Colonic mucosa (tissue), 4 donors: Measurements from ENCODE around the gene TRMT2A. TPM values are rescaled to one million over a fixed set of nuclear protein-coding genes. Genes with fewer than 3 reads are reported as not detected.

ENCODE experiments used
- DNase-seq: peaks from one replicate; pipeline ENCODE4 v3.0.0-alpha.2; 2020
- H3K27ac ChIP-seq: fragments of 200-600 bp; one replicate; pipeline ENCODE4 v1.8.0; 2021
- H3K27me3 ChIP-seq: fragments of 200-600 bp; one replicate; pipeline ENCODE4 v1.8.0; 2021
- H3K36me3 ChIP-seq: fragments of 200-600 bp; one replicate; pipeline ENCODE4 v1.8.0; 2021
- H3K4me1 ChIP-seq: fragments of 200-600 bp; one replicate; pipeline ENCODE4 v1.8.0; 2021; ENCODE audit warnings: mild to moderate bottlenecking
- H3K4me3 ChIP-seq: fragments of 200-600 bp; one replicate; pipeline ENCODE4 v1.8.0; 2021
- H3K9ac ChIP-seq, 2 donors: one replicate each; pipeline ENCODE4 v1.7.0; 2013; ENCODE audit warnings: control low read depth in 2 of 2, low read depth in 2 of 2, low read length in 2 of 2
- H3K9me3 ChIP-seq: fragments of 200-600 bp; one replicate; pipeline ENCODE4 v1.8.0; 2021
- intact Hi-C: fragments of 100-400 bp; cut with DNase I; formaldehyde crosslinking; loops from one replicate; pipeline ENCODE4 v1.14.1; 2022
- total RNA-seq, 2 donors: library from RNA; stranded (reverse); fragmentation: NEBNext Ultra II Directional in 1 of 2; extraction: Animal tissue kit (Norgen Biotek cat#: 25700) in 1 of 2; gene quantifications; one replicate each; pipeline ENCODE4 v1.2.1, GENCODE V29; 2021
- TF ChIP-seq, protein P1 (sequence below): fragments of 200-600 bp; IDR thresholded peaks from one replicate; pipeline ENCODE4 v1.8.0; 2022; ENCODE audit warnings: antibody characterized with exemption, mild to moderate bottlenecking
- donor health status: healthy.
- donor health status: DM: no; HTN: no; CAD: no.
- donor health status: DM: no; HTN: no; CAD: no.

The TRMT2A gene
- total RNA-seq, 2 donors from 2014 or later: 31.9 to 63.6 TPM

DNA sequence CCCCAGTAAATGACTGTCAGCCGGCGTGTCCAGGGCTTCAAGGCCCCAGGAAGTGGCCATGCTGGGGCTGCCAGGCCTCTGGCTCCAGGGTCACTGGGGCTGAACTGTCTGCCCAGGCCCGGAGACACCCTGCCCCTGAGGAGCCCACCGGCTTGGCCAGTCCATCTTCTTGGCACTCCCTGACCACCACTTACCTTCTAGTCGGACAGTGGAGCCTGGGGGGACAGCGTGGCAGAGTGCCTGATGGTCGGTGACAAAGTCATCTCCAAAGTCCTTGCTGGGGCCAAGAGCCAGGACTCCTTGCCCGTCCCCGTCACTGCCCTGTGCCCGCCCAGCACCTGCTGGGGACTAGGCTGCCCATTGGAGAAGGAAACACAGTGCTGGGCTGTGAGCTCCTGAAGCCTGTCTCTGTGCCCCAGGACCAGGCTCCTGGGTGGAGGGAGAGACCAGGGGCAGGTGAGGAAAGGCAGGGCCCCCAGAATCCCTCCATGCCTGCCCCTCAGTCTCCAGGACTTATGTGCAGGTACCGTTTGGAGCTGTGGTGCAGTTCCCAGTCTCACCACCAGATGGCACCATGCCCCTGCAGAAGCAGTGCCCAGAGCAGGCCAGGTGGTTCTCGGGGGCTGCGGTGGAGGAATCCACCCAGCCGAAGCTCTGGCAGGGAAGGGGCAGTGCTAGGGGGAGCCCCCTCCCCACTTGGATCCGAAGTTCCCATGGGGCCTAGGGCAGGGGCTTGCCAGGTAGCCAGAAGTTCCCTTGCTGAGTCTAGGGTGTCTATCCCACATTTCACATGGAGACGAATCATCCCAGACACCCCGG, 39.8 kb upstream of the TRMT2A start:
- no peaks in the 10 kb centered on the region for H3K9me3 ChIP-seq
- H3K4me1 ChIP-seq: no peaks in the 10 kb centered on the region
- intact Hi-C loops: loop anchor here (1.0 kb wide), 1 partner anchor 128 kb away; no protein-coding TSS in a partner anchor
- no peak overlapping the region for H3K9ac ChIP-seq
- H3K4me3 ChIP-seq: no peak overlapping the region
- H3K36me3 ChIP-seq: no peaks in the 10 kb centered on the region
- H3K27ac ChIP-seq: no peak overlapping the region
- DNase-seq: peak; percentile 86
- TF ChIP-seq, protein P1, sequence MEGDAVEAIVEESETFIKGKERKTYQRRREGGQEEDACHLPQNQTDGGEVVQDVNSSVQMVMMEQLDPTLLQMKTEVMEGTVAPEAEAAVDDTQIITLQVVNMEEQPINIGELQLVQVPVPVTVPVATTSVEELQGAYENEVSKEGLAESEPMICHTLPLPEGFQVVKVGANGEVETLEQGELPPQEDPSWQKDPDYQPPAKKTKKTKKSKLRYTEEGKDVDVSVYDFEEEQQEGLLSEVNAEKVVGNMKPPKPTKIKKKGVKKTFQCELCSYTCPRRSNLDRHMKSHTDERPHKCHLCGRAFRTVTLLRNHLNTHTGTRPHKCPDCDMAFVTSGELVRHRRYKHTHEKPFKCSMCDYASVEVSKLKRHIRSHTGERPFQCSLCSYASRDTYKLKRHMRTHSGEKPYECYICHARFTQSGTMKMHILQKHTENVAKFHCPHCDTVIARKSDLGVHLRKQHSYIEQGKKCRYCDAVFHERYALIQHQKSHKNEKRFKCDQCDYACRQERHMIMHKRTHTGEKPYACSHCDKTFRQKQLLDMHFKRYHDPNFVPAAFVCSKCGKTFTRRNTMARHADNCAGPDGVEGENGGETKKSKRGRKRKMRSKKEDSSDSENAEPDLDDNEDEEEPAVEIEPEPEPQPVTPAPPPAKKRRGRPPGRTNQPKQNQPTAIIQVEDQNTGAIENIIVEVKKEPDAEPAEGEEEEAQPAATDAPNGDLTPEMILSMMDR: peak; percentile 100
- no peaks in the 10 kb centered on the region for H3K27me3 ChIP-seq

GRCh38 chr22:20156042-20156389, 39.0 kb upstream of the TRMT2A start:
- Histone ChIP-seq H3K9ac (no peak overlapping the region), H3K9me3 (no peaks in the 10 kb centered on the region), H3K4me1 (no peaks in the 10 kb centered on the region), H3K36me3 (no peaks in the 10 kb centered on the region), H3K27ac (no peak overlapping the region), H3K27me3 (no peaks in the 10 kb centered on the region), H3K4me3 (no peak overlapping the region)
- DNase-seq: no peak
- TF ChIP-seq, protein P1: no peak
- intact Hi-C loops: loop anchor here (1.0 kb wide), 1 partner anchor 129 kb away; no protein-coding TSS in a partner anchor

DNA sequence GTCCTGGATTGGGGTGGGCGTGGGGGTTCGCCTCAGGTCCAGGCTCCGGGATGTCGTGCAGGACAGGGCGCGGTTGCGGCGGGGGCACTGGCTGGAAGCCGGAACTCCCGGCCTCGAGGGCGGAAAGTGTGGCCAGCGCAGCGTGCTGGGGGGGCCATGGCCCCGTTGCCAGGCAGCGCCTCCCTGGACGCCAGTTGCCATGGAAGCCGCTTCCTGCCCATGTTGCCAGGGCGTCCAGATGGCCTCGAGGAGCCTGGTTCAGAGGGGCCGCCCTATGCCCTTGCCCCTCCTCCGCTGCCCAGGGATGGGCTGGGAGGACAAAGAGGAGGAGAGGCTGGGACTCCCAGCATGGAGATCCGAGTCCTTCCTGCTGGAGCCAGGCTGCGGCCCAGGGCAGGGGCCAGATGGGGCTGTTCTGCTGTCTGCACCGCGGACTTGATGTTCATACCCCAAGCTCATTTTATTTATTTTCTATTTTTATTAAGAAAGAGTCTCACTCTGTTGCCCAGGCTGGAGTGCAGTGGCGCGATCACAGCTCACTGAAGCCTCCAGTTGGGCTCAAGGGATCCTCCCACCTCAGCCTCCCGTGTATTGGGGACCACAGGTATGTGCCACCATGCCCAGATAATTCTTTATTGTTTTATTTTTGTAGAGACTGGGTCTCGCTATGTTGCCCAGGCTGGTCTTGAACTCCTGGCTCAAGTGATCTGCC, 38.5 kb upstream of the TRMT2A start:
- intact Hi-C loops: loop anchor here (1.0 kb wide), 1 partner anchor 130 kb away; no protein-coding TSS in a partner anchor
- Histone ChIP-seq H3K27me3 (no peaks in the 10 kb centered on the region), H3K9me3 (no peaks in the 10 kb centered on the region), H3K36me3 (no peaks in the 10 kb centered on the region), H3K4me1 (no peaks in the 10 kb centered on the region), H3K4me3 (no peak overlapping the region), H3K9ac (no peak overlapping the region), H3K27ac (no peak overlapping the region)
- peak; percentile 28 for DNase-seq
- TF ChIP-seq, protein P1: no peak

GRCh38 chr22:20154602-20155187, 37.7 kb upstream of the TRMT2A start:
- no peak overlapping the region for H3K4me3 ChIP-seq
- no peaks in the 10 kb centered on the region for H3K36me3 ChIP-seq
- H3K27ac ChIP-seq: no peak overlapping the region
- no peaks in the 10 kb centered on the region for H3K27me3 ChIP-seq
- intact Hi-C loops: no loop called here
- H3K9me3 ChIP-seq: no peaks in the 10 kb centered on the region
- TF ChIP-seq, protein P1: no peak
- DNase-seq: no peak
- no peaks in the 10 kb centered on the region for H3K4me1 ChIP-seq
- no peak overlapping the region for H3K9ac ChIP-seq

DNA sequence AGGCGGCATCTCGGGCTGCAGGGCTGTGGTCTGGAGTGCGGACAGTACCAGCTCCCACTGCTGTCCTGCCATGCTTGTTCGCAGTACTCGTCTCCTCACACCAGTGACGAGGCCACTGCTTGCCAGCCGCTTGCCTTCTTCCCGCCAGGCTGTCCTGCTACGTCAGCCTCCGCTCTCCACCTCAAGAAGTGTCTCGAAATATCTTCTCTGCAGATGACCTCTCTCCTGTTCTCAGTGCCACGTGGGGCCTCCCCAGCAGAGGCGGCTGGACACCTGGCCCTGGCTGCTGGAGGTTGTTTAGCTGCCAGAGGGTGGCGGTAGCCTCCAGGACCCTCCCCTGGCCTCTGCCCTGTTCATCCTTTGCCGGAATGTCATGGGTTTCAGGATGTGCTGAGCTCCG, 36.9 kb upstream of the TRMT2A start:
- TF ChIP-seq, protein P1: no peak
- Histone ChIP-seq H3K4me1 (no peaks in the 10 kb centered on the region), H3K4me3 (no peak overlapping the region), H3K36me3 (no peaks in the 10 kb centered on the region), H3K27ac (no peak overlapping the region), H3K9ac (no peak overlapping the region), H3K27me3 (no peaks in the 10 kb centered on the region), H3K9me3 (no peaks in the 10 kb centered on the region)
- intact Hi-C loops: no loop called here
- no peak for DNase-seq
